GM21576 (cell line): Measurements from ENCODE around the gene RIPK1.
"Not testable (repeated sequence)": the region's sequence is repeated elsewhere in the genome, so short reads cannot be mapped to it uniquely, and the experiment has no call there.

ENCODE experiments used
- ATAC-seq: cut with Tn5 transposase; IDR thresholded peaks from one replicate; pipeline ENCODE4 v1.9.1; 2021; ENCODE audit warnings: mild to moderate bottlenecking, moderate library complexity; ENCODE audit not compliant: unreplicated experiment

The RIPK1 gene

GRCh38 chr6:3045369-3045768 is 22.9 kb upstream of the RIPK1 start:
- no peak for ATAC-seq

DNA sequence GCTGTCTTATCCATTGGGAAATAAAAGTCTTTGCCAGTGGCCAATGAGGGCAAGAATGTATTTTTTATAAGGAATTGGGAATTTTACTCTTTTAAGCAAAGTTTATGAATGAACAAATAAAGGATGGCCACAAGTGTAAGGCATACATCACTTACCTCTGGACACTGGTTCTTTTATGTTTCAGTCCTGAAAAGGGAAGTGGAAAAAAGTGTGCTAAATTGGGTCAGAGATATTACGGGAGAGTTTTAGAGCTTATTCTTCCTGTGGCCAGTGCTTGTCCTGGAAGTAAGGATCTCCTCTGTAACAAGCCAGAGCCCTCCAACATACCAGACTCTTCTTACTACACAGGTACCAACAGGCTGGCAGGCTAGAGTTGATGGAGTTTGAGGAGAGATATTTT is 22.5 kb upstream of the RIPK1 start:
- ATAC-seq = no peak

GRCh38 chr6:3046295-3046694 is 22.0 kb upstream of the RIPK1 start:
- no peak for ATAC-seq

DNA sequence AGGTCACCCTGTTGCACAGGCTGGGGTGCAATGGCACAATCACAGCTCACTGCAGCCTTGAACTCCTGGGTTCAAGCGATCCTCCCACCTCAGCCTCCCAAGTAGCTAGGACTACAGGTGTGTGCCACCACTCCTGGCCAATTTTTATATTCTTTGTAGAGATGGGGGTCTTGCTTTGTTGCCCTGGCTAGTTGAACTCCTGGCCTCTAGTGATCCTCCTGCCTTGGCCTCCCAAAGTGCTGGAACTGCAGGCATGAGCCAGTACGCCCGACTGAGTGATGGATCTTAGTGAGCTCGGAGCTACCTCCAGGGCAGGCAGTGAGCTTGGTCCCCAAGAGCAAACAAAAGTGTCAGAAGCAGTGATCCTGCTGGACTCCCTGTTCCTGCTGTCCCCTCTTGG is 20.3 kb upstream of the RIPK1 start:
- ATAC-seq = not testable (repeated sequence)

DNA sequence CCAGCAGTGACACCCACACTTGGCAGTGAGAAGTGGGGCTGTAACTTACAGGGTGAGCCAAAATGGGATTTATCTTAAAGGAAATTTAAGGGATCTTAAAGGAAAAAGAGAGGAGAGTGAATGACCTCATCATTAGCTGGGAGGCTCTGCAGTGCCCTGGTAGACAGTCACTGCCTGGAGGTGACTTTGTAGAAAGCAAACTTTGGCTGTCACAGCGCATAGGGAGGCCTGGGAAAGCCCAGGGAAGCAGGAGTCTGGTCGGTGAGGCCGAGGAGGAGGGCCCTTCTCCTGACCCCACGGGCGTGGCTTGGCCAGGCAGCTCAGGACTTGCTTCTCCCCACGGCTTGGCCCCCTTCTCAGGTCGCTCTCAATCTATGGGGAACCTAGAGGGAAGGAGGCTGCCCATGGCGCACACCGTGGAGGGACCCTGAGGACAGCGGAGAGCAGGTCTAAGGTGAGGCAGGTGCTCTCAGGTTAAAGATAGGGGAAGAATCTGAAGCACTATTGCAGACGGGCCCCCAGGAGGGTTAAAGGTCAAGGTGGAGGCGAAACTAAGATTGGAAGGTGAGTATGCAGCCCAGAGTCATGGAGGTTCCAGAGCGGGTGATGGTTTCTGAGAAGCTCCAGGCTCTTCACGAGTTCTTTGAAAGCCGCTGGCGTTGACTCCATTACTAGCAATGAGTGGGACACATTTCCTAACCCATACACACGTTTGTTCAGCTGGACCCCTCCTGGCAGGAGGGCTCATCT is 15.6 kb upstream of the RIPK1 start:
- ATAC-seq = no peak

DNA sequence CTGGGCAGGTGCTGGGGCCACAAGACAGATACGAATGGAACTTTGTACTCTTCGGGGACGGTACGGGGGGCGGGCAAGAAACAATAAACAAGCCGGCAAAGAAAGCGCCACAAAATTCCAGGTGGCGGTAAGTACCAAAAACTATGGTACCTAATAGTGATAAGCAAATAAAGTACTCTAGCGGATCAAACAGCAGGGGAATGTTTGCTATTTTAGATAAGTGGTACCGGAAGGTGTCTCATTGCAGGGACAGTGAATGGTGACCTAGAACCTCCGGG is 15.1 kb upstream of the RIPK1 start:
- ATAC-seq = no peak

DNA sequence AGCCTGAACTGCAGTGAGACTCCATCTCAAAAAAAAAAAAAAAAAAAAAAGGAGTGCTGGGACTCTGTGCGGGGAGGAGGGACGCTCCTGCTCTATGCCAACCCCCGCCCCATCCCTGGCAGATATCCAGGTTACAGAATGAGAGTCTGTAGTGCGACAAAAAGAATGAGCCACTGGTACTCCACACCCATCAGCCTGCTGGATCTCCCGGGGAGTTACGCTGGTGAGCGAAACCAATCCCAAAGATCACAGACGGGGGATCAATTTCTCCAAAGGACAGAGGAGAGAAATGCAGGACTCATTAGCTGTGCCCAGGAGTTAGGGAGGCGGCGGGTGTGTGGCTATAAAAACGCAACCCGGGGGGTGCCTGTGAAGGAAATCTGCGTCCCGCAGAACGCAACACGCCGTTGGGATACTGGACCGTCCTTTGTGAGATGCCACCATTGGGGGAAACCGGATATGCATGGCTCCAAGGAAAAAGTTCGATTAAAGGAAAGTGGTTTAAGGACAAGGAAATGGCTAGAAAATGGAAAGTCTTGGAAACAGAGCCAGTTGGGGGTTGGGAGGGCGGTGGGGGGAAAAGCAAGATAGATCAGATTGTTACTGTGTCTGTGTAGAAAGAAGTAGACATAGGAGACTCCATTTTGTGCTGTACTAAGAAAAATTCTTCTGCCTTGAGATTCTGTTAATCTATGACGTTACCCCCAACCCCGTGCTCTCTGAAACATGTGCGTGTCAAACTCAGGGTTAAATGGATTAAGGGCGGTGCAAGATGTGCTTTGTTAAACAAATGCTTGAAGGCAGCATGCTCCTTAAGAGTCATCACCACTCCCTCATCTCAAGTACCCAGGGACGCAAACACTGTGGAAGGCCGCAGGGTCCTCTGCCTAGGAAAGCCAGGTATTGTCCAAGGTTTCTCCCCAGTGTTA is 13.8 kb upstream of the RIPK1 start:
- ATAC-seq = not testable (repeated sequence)

GRCh38 chr6:3055158-3055499 is 13.2 kb upstream of the RIPK1 start:
- not testable (repeated sequence) for ATAC-seq

DNA sequence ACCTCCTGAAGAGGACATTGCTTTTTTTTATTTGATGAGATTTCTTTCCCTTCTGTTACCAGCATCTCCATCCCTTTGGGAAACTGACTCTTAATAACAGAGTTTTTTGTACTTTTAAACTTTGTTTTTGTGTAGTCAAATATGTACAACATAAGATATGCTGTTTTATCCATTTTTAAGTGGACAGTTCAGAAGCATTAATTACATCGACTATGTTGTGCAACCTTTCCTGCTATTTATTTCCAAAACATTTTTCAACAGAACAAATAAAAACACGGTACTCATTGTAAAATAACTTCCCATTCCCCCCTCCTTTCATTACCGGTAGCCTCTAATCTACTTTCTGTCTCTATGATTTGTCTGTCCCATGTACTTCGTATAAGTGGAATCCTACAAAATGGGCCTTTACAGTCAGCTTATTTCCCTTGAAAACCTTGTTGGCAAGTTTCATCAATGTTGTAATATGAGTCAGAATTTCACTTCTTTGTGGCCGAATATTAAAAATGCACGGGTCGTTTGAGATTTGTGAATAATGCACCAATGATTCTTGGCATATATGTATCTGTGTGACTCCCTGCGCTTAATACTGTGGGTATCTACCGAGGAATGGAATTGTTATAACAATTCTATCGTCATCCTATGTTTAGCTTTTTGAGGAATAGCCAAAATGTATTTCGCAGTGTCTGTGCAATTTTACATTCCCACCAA is 11.1 kb upstream of the RIPK1 start:
- no peak for ATAC-seq

- ATAC-seq = no peak
Observed at GRCh38 chr6:3058957-3059356, 9.3 kb upstream of the RIPK1 start.

DNA sequence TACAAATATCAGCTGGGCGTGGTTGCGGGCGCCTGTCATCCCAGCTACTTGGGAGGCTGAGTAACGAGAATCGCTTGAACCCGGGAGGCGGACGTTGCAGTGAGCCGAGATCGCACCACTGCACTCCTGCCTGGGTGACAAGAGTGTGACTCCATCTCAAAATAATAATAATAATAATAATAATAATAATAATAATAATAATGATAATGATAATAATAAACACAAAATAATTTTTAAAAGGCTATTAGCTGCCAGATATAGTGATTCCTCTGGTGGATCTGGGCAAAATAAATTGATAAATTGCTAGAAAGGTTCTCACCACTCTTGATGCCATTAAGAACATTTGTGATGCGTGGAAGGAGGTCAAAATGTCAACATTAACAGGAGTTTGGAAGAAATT is 8.2 kb upstream of the RIPK1 start:
- not testable (repeated sequence) for ATAC-seq

- no peak for ATAC-seq
Observed at GRCh38 chr6:3061501-3061941, 6.8 kb upstream of the RIPK1 start.

DNA sequence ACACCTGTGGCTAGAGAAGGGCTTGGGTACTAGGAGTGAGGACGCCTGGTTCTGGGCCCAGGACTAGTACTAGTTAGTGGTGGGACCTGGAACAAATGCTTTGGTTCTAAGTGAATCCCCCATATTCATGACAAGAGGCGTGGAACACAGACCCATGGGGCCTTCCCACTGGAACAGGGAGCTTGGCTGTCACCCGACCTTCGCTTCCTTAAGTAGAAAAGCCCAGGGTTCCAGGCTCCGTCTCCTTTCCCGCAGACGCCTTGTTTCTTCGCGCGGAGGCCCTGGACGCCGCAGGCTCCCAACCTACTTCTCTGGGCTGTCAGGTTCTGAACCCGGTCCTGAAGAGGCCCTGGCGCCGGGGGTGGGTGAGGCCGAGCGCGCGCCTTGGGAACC is 5.0 kb upstream of the RIPK1 start:
- not testable (repeated sequence) for ATAC-seq

GRCh38 chr6:3063733-3064700 is 4.3 kb upstream of the RIPK1 start:
- ATAC-seq = peak; percentile 41

- no peak for ATAC-seq
Observed at GRCh38 chr6:3071568-3071967, 3.3 kb downstream of the RIPK1 start.

- no peak for ATAC-seq
Observed at GRCh38 chr6:3072798-3073197, 4.5 kb downstream of the RIPK1 start.

DNA sequence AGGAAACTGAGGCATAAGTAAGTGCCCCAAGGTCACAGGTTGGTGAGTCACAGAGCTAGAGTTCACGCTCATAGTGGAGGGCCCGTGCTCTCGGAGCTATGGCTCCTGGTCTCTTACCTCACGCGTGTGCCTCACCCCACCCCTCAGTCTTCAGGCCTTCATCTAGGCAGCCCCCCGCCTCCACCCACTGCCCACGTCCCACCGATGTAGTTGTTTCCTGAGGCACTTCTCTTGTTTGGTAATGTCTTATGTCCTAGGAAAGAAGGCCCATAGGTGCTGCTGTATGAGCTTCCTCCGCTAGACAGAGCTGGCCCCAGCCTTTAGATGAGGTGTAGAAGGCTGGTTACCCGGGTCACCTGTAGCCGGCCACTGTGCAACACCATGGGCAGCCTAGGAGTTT is 5.1 kb downstream of the RIPK1 start:
- ATAC-seq = no peak

DNA sequence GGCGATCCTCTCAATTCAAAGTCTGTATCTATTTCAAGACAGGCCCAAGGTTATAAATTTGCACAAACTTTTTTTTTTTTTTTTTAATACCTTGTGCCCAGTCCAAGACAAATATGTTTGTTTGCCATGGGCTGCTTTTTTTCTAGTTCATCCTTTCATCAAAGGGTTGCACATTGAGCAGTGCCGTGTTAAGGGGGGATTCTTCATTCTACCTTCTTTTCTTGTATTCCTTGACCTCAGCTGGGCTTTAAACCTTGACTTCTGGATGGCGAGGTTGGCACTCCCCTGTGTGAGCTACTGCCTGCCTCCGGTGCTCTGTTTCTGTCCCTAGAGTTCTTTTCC is 7.4 kb downstream of the RIPK1 start:
- ATAC-seq = no peak

DNA sequence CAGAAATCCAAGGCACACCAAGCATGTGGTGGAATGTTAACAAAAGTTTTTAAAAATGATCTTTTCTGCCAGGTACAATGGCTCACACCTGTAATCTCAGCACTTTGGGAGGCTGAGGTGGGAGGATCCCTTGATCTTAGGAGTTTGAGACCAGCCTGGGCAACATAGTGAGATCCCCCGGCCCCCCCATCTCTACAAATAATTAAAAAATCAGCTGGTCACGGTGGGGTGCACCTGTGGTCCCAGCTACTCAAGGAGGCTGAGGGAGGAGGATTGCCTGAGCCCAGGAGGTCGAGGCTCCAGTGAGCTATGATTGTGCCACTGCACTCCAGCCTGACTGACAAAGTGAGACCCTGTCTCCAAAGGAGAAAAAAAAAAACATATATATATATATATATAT is 8.0 kb downstream of the RIPK1 start:
- no peak for ATAC-seq

DNA sequence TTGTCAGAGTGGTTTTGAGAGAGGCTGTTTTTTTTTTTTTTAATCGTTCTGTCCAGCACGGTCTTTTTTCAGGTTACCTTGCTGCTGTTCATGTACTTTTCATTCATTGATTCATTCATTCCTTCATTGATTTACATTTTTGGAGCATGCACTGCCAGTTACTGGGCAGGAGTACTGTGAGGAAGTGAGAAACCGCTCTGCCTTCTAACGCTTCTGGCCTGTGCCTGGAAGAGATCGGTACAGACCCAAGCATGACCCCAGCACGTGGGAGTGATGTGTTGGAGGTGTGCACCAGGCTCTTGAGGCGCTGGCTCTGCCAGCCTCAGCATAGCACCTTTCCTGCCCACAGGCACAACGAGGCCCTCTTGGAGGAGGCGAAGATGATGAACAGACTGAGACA is 9.1 kb downstream of the RIPK1 start:
- ATAC-seq = no peak

GRCh38 chr6:3078952-3079351 is 10.7 kb downstream of the RIPK1 start:
- not testable (repeated sequence) for ATAC-seq
